IgD-negative memory B cell (primary cell): Measurements from ENCODE around the gene WTAP. TPM values are rescaled to one million over a fixed set of nuclear protein-coding genes. Genes with fewer than 3 reads are reported as not detected.
"Not testable (repeated sequence)": the region's sequence is repeated elsewhere in the genome, so short reads cannot be mapped to it uniquely, and the experiment has no call there.

Experiments used
- H3K27ac Mint-ChIP-seq, 3 donors: one replicate each; pipeline ENCODE4 v1.8.0; 2020 to 2022; ENCODE audit warnings: mild to moderate bottlenecking in 3 of 3, mixed read lengths in 3 of 3, moderate library complexity in 1 of 3
- H3K27me3 Mint-ChIP-seq: one replicate; pipeline ENCODE4 v1.8.0; 2021; ENCODE audit warnings: mixed read lengths
- H3K36me3 Mint-ChIP-seq: one replicate; pipeline ENCODE4 v1.8.0; 2020; ENCODE audit warnings: mild to moderate bottlenecking, mixed read lengths
- H3K4me1 Mint-ChIP-seq, 3 donors: one replicate each; pipeline ENCODE4 v1.8.0; 2020 to 2022; ENCODE audit warnings: mixed read lengths in 3 of 3, mild to moderate bottlenecking in 1 of 3
- H3K4me3 Mint-ChIP-seq, 4 donors: one replicate each; pipeline ENCODE4 v1.8.0; 2020 to 2022; ENCODE audit warnings: mild to moderate bottlenecking in 4 of 4, mixed read lengths in 4 of 4, moderate library complexity in 3 of 4
- H3K9me3 Mint-ChIP-seq, 3 donors: one replicate each; pipeline ENCODE4 v1.8.0; 2020 to 2021; ENCODE audit warnings: mixed read lengths in 3 of 3, mild to moderate bottlenecking in 1 of 3
- polyA plus RNA-seq: library from polyadenylated mRNA; unstranded; fragments of 300-500 nt; fragmentation: Illumina TruSeq; gene quantifications from one replicate; pipeline ENCODE4 v1.2.3, GENCODE V29; 2021

WTAP gene
- polyA plus RNA-seq, 1 donor from 2014 or later = 127 TPM

GRCh38 chr6:159689001-159689400 is 38.3 kb upstream of the WTAP start:
- Mint-ChIP-seq H3K27ac (peak overlapping the region in 2 of 3 donors; percentile 16 to 32), H3K4me1 (peaks cover 12 to 27% (median 17%) of the 10 kb centered on the region in 3 donors), H3K27me3 (no peaks in the 10 kb centered on the region), H3K4me3 (peak overlapping the region in 1 of 4 donors; percentile 3), H3K9me3 (no peaks in the 10 kb centered on the region), H3K36me3 (peaks cover 6% of the 10 kb centered on the region)

GRCh38 chr6:159690135-159690534 is 37.2 kb upstream of the WTAP start:
- peaks cover 23 to 36% (median 27%) of the 10 kb centered on the region in 3 donors for H3K4me1 Mint-ChIP-seq
- H3K36me3 Mint-ChIP-seq, H3K27me3 Mint-ChIP-seq, H3K4me3 Mint-ChIP-seq, H3K9me3 Mint-ChIP-seq, H3K27ac Mint-ChIP-seq: not testable (repeated sequence)

GRCh38 chr6:159691133-159691962 is 36.0 kb upstream of the WTAP start:
- Mint-ChIP-seq H3K4me1 (peaks cover 23 to 34% (median 24%) of the 10 kb centered on the region in 3 donors), H3K27ac (peak overlapping the region; percentile 84 to 95 (median 92)), H3K9me3 (no peaks in the 10 kb centered on the region), H3K27me3 (no peaks in the 10 kb centered on the region), H3K36me3 (peaks cover 2% of the 10 kb centered on the region), H3K4me3 (peak overlapping the region; percentile 87 to 97 (median 96))

GRCh38 chr6:159691963-159692287 is 35.4 kb upstream of the WTAP start:
- Mint-ChIP-seq H3K4me3 (peak overlapping the region; percentile 87 to 97 (median 96)), H3K27me3 (no peaks in the 10 kb centered on the region), H3K4me1 (peaks cover 22 to 30% (median 23%) of the 10 kb centered on the region in 3 donors), H3K36me3 (peaks cover 2% of the 10 kb centered on the region), H3K9me3 (no peaks in the 10 kb centered on the region), H3K27ac (peak overlapping the region; percentile 84 to 95 (median 92))

GRCh38 chr6:159692303-159693127 is 34.8 kb upstream of the WTAP start:
- no peaks in the 10 kb centered on the region for H3K9me3 Mint-ChIP-seq
- peak overlapping the region; percentile 87 to 97 (median 96) for H3K4me3 Mint-ChIP-seq
- H3K4me1 Mint-ChIP-seq = peaks cover 22 to 31% (median 27%) of the 10 kb centered on the region in 3 donors
- H3K27me3 Mint-ChIP-seq = no peaks in the 10 kb centered on the region
- H3K27ac Mint-ChIP-seq = peak overlapping the region; percentile 84 to 96 (median 92)
- peaks cover 2% of the 10 kb centered on the region for H3K36me3 Mint-ChIP-seq

- H3K4me1 Mint-ChIP-seq = peaks cover 22 to 31% (median 26%) of the 10 kb centered on the region in 3 donors
- no peaks in the 10 kb centered on the region for H3K27me3 Mint-ChIP-seq
- H3K4me3 Mint-ChIP-seq = peak within 1 kb of the TSS; percentile 87 to 98 (median 96)
- peak within 1 kb of the TSS; percentile 92 to 98 (median 97) for H3K27ac Mint-ChIP-seq
- H3K9me3 Mint-ChIP-seq = no peaks in the 10 kb centered on the region
- peaks cover 2% of the 10 kb centered on the region for H3K36me3 Mint-ChIP-seq
Observed at GRCh38 chr6:159693128-159693893, 34.0 kb upstream of the WTAP start, which contains the start of gene SOD2. Gene SOD2 (minus strand): TSS chr6:159693241. CDS start chr6:159693167, 74 bp downstream.

GRCh38 chr6:159693894-159694545 is 33.3 kb upstream of the WTAP start:
- Mint-ChIP-seq H3K9me3 (no peaks in the 10 kb centered on the region), H3K4me3 (peak overlapping the region; percentile 87 to 98 (median 94)), H3K36me3 (peaks cover 2% of the 10 kb centered on the region), H3K27ac (peak overlapping the region; percentile 92 to 98 (median 97)), H3K4me1 (peaks cover 21 to 26% (median 22%) of the 10 kb centered on the region in 3 donors), H3K27me3 (no peaks in the 10 kb centered on the region)

- peak overlapping the region in 2 of 3 donors; percentile 47 to 85 for H3K27ac Mint-ChIP-seq
- no peaks in the 10 kb centered on the region for H3K9me3 Mint-ChIP-seq
- H3K4me3 Mint-ChIP-seq = peak overlapping the region in 2 of 4 donors; percentile 52 to 65
- peaks cover 2% of the 10 kb centered on the region for H3K36me3 Mint-ChIP-seq
- peaks cover 26 to 30% (median 30%) of the 10 kb centered on the region in 3 donors for H3K4me1 Mint-ChIP-seq
- no peaks in the 10 kb centered on the region for H3K27me3 Mint-ChIP-seq
Observed at GRCh38 chr6:159695984-159696383, 31.3 kb upstream of the WTAP start.

GRCh38 chr6:159700970-159701369 is 26.3 kb upstream of the WTAP start:
- Mint-ChIP-seq H3K27ac (peak overlapping the region in 1 of 3 donors; percentile 13), H3K4me1 (peaks cover 7 to 20% (median 10%) of the 10 kb centered on the region in 3 donors), H3K27me3 (no peaks in the 10 kb centered on the region), H3K9me3 (no peaks in the 10 kb centered on the region), H3K36me3 (no peaks in the 10 kb centered on the region), H3K4me3 (peak overlapping the region in 1 of 4 donors; percentile 49)

GRCh38 chr6:159701413-159701999 is 25.8 kb upstream of the WTAP start:
- peak overlapping the region in 1 of 3 donors; percentile 13 for H3K27ac Mint-ChIP-seq
- no peaks in the 10 kb centered on the region for H3K9me3 Mint-ChIP-seq
- H3K4me3 Mint-ChIP-seq = peak overlapping the region in 1 of 4 donors; percentile 10
- no peaks in the 10 kb centered on the region for H3K36me3 Mint-ChIP-seq
- no peaks in the 10 kb centered on the region for H3K27me3 Mint-ChIP-seq
- peaks cover 7 to 20% (median 10%) of the 10 kb centered on the region in 3 donors for H3K4me1 Mint-ChIP-seq

- not testable (repeated sequence) for H3K27me3 Mint-ChIP-seq, H3K27ac Mint-ChIP-seq, H3K36me3 Mint-ChIP-seq, H3K9me3 Mint-ChIP-seq, H3K4me1 Mint-ChIP-seq, H3K4me3 Mint-ChIP-seq
Observed at GRCh38 chr6:159710603-159711002, 16.7 kb upstream of the WTAP start.

- not testable (repeated sequence) for H3K4me3 Mint-ChIP-seq, H3K27me3 Mint-ChIP-seq, H3K36me3 Mint-ChIP-seq, H3K4me1 Mint-ChIP-seq, H3K27ac Mint-ChIP-seq, H3K9me3 Mint-ChIP-seq
Observed at GRCh38 chr6:159712389-159712788, 14.9 kb upstream of the WTAP start.

GRCh38 chr6:159713984-159714383 is 13.3 kb upstream of the WTAP start:
- H3K36me3 Mint-ChIP-seq = peaks cover 3% of the 10 kb centered on the region
- H3K4me3 Mint-ChIP-seq = no peak overlapping the region
- H3K27ac Mint-ChIP-seq = no peak overlapping the region
- no peaks in the 10 kb centered on the region for H3K9me3 Mint-ChIP-seq
- peaks cover 0 to 2% (median 0%) of the 10 kb centered on the region in 3 donors for H3K4me1 Mint-ChIP-seq
- H3K27me3 Mint-ChIP-seq = no peaks in the 10 kb centered on the region

GRCh38 chr6:159714404-159714803 is 12.9 kb upstream of the WTAP start:
- Mint-ChIP-seq H3K9me3 (no peaks in the 10 kb centered on the region), H3K27me3 (no peaks in the 10 kb centered on the region), H3K36me3 (peaks cover 3% of the 10 kb centered on the region), H3K4me1 (peaks cover 0 to 2% (median 0%) of the 10 kb centered on the region in 3 donors), H3K27ac (peak overlapping the region in 1 of 3 donors; percentile 47), H3K4me3 (no peak overlapping the region)
